ENCODE results near the gene CBX2.

Gene CBX2

GRCh38 chr17:79821331-79822095 lies 43.6 kb downstream of the CBX2 start:
- POLR2A ChIA-PET: interaction anchor here (0.7 kb wide), 1 partner anchor 1580 kb away, joined by 3 read pairs; no protein-coding TSS in a partner anchor

GRCh38 chr17:79822583-79823124 lies 44.7 kb downstream of the CBX2 start:
- TF ChIP-seq, protein P1, sequence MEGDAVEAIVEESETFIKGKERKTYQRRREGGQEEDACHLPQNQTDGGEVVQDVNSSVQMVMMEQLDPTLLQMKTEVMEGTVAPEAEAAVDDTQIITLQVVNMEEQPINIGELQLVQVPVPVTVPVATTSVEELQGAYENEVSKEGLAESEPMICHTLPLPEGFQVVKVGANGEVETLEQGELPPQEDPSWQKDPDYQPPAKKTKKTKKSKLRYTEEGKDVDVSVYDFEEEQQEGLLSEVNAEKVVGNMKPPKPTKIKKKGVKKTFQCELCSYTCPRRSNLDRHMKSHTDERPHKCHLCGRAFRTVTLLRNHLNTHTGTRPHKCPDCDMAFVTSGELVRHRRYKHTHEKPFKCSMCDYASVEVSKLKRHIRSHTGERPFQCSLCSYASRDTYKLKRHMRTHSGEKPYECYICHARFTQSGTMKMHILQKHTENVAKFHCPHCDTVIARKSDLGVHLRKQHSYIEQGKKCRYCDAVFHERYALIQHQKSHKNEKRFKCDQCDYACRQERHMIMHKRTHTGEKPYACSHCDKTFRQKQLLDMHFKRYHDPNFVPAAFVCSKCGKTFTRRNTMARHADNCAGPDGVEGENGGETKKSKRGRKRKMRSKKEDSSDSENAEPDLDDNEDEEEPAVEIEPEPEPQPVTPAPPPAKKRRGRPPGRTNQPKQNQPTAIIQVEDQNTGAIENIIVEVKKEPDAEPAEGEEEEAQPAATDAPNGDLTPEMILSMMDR (IDR thresholded peaks at IDR 0.05; ENCODE audit: insufficient read depth, low read length, missing control alignments): no peak
- DNase-seq (ENCODE audit: low read depth, low spot score): no peak
- CTCF ChIA-PET: interaction anchor here (1.2 to 1.5 kb wide), 3 partner anchors 10 to 186 kb away, joined by 3 to 4 read pairs (median 4); no protein-coding TSS in a partner anchor
- POLR2A ChIA-PET: no interaction called here
- H3K4me3 ChIP-seq (ENCODE audit: low read depth, low read length): no peak overlapping the region

More at GRCh38 chr17:79821331-79822095, 43.6 kb downstream of the CBX2 start:
- TF ChIP-seq, protein P1 (IDR thresholded peaks at IDR 0.05; ENCODE audit: insufficient read depth, low read length, missing control alignments): no peak
- H3K4me3 ChIP-seq (ENCODE audit: low read depth, low read length): no peak overlapping the region
- CTCF ChIA-PET: interaction anchor here (1.3 kb wide), 1 partner anchor 187 kb away, joined by 4 read pairs; no protein-coding TSS in a partner anchor
- no peak for DNase-seq (ENCODE audit: low read depth, low spot score)

DNA sequence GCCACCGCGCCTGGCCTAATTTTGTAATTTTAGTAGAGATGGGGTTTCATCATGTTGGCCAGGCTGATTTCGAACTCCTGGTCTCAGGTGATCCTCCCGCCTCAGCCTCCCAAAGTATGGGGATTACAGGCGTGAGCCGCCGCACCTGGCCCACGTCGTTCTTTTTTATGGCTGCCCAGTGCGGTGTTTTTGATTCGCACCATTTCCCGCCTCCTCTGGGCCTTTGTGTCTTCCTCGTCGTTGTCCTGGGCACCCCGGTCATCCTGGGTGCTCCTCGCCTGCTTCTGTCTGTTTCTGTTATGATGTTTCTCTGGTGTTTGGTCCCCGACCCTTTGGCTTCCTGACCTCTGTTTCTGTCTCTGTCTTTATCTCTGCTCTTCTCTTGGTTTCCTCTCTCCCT lies 46.3 kb downstream of the CBX2 start:
- ChIA-PET CTCF (interaction anchor here (0.8 to 1.6 kb wide), 4 partner anchors 9 to 277 kb away, joined by 3 to 5 read pairs (median 4); partner anchors contain the start of gene GAA), POLR2A (no interaction called here)
- DNase-seq (ENCODE audit: low read depth, low spot score): no peak
- TF ChIP-seq, protein P1 (IDR thresholded peaks at IDR 0.05; ENCODE audit: insufficient read depth, low read length, missing control alignments): no peak
- H3K4me3 ChIP-seq (ENCODE audit: low read depth, low read length): no peak overlapping the region

GRCh38 chr17:79824893-79825579 lies 47.1 kb downstream of the CBX2 start:
- DNase-seq (ENCODE audit: low read depth, low spot score): no peak
- ChIA-PET CTCF (interaction anchor here (0.8 to 1.8 kb wide), 3 partner anchors 10 to 277 kb away, joined by 4 to 10 read pairs (median 5); partner anchors contain the start of gene GAA), POLR2A (no interaction called here)
- no peak overlapping the region for H3K4me3 ChIP-seq (ENCODE audit: low read depth, low read length)
- TF ChIP-seq, protein P1 (IDR thresholded peaks at IDR 0.05; ENCODE audit: insufficient read depth, low read length, missing control alignments): no peak

- POLR2A ChIA-PET: no interaction called here
- DNase-seq (ENCODE audit: low read depth, low spot score): no peak
- TF ChIP-seq, protein P1 (IDR thresholded peaks at IDR 0.05; ENCODE audit: insufficient read depth, low read length, missing control alignments): no peak
- no peak overlapping the region for H3K4me3 ChIP-seq (ENCODE audit: low read depth, low read length)
- CTCF ChIA-PET: interaction anchor here (1.3 to 1.8 kb wide), 3 partner anchors 9 to 276 kb away, joined by 4 to 10 read pairs (median 5); partner anchors contain the start of gene GAA
Measured at GRCh38 chr17:79825580-79825921, 47.6 kb downstream of the CBX2 start.

All from AG04449 (cell line).